Activated T-cell treated with anti-CD3 and anti-CD28 coated beads, Interleukin-2, amount 50 U/mL, for 48 hours (primary cell): ENCODE measurements around the gene ATE1.
A peak's percentile ranks its signal among the peaks of the same experiment; 100 is the strongest.
"Not testable (repeated sequence)": the region's sequence is repeated elsewhere in the genome, so short reads cannot be mapped to it uniquely, and the experiment has no call there.

ENCODE experiments used
- DNase-seq, 2 experiments: peaks; one replicate each; pipeline ENCODE4 v3.0.0-alpha.2; 2020

The ATE1 gene

GRCh38 chr10:121927841-121928527 lies at the start of gene ATE1:
Gene ATE1, minus strand, starts transcription at chr10:121928031. Its CDS starts 82 bp downstream, at chr10:121927949.
- DNase-seq, result peak; percentile 86 to 88

- no peak for DNase-seq
Measured at GRCh38 chr10:121976607-121977006, 48.8 kb upstream of the ATE1 start.

- no peak for DNase-seq
Measured at GRCh38 chr10:121975295-121976086, 47.7 kb upstream of the ATE1 start.

- peak; percentile 80 to 87 for DNase-seq
Measured at GRCh38 chr10:121974535-121975294, 46.9 kb upstream of the ATE1 start, which contains the start of gene NSMCE4A. Gene NSMCE4A, minus strand, starts transcription at chr10:121975217. Its CDS starts 52 bp downstream, at chr10:121975165.

GRCh38 chr10:121974019-121974534 lies 46.2 kb upstream of the ATE1 start:
- no peak for DNase-seq

GRCh38 chr10:121969086-121969485 lies 41.3 kb upstream of the ATE1 start:
- DNase-seq, result not testable (repeated sequence)

- DNase-seq, result no peak
Measured at GRCh38 chr10:121965996-121966395, 38.2 kb upstream of the ATE1 start.

- no peak for DNase-seq
Measured at GRCh38 chr10:121961456-121961855, 33.6 kb upstream of the ATE1 start.

- DNase-seq, result no peak
Measured at GRCh38 chr10:121959671-121960070, 31.8 kb upstream of the ATE1 start.

GRCh38 chr10:121956111-121957061 lies 28.6 kb upstream of the ATE1 start:
- no peak for DNase-seq

GRCh38 chr10:121952226-121952625 lies 24.4 kb upstream of the ATE1 start:
- DNase-seq, result no peak

GRCh38 chr10:121949451-121949850 lies 21.6 kb upstream of the ATE1 start:
- DNase-seq, result no peak

GRCh38 chr10:121949049-121949448 lies 21.2 kb upstream of the ATE1 start:
- DNase-seq, result no peak

- no peak for DNase-seq
Measured at GRCh38 chr10:121947343-121948330, 19.8 kb upstream of the ATE1 start.

- no peak for DNase-seq
Measured at GRCh38 chr10:121942749-121943416, 15.1 kb upstream of the ATE1 start.

GRCh38 chr10:121941532-121941931 lies 13.7 kb upstream of the ATE1 start:
- no peak for DNase-seq

GRCh38 chr10:121936295-121936694 lies 8.5 kb upstream of the ATE1 start:
- DNase-seq, result no peak

GRCh38 chr10:121935702-121936101 lies 7.9 kb upstream of the ATE1 start:
- no peak for DNase-seq

- DNase-seq, result not testable (repeated sequence)
Measured at GRCh38 chr10:121930268-121931085, 2.6 kb upstream of the ATE1 start.
